Upper lobe of right lung (tissue), 1 donor: ENCODE results near the gene ADGRL3. TPM values are rescaled to one million over a fixed set of nuclear protein-coding genes. Genes with fewer than 3 reads are reported as not detected.
"Not testable (repeated sequence)": the region's sequence is repeated elsewhere in the genome, so short reads cannot be mapped to it uniquely, and the experiment has no call there.

Experiments
- ATAC-seq: fragments of 200-7000 bp; cut with Tn5 transposase; one replicate; pipeline ENCODE4 v1.9.1; 2020; ENCODE audit warnings: mild to moderate bottlenecking, moderate library complexity
- DNase-seq: peaks from one replicate; pipeline ENCODE4 v3.0.0-alpha.2; 2020
- H3K27ac ChIP-seq: fragments of 200-600 bp; one replicate; pipeline ENCODE4 v1.8.0; 2022
- H3K27me3 ChIP-seq: fragments of 200-600 bp; one replicate; pipeline ENCODE4 v1.8.0; 2022; ENCODE audit warnings: mild to moderate bottlenecking
- H3K36me3 ChIP-seq: fragments of 200-600 bp; one replicate; pipeline ENCODE4 v1.8.0; 2022
- H3K4me1 ChIP-seq: fragments of 200-600 bp; one replicate; pipeline ENCODE4 v1.8.0; 2022
- H3K4me3 ChIP-seq: fragments of 200-600 bp; one replicate; pipeline ENCODE4 v1.8.0; 2022; ENCODE audit warnings: mild to moderate bottlenecking
- H3K9me3 ChIP-seq: fragments of 200-600 bp; one replicate; pipeline ENCODE4 v1.8.0; 2022
- CTCF ChIP-seq: fragments of 200-600 bp; IDR thresholded peaks from one replicate; pipeline ENCODE4 v1.8.0; 2022; ENCODE audit warnings: antibody characterized with exemption
- intact Hi-C: fragments of 100-400 bp; cut with DNase I; formaldehyde crosslinking; loops from one replicate; pipeline ENCODE4 v1.11.0; 2022
- total RNA-seq: library from RNA; stranded (reverse); fragmentation: NEBNext Ultra II Directional; extraction: Animal tissue kit (Norgen Biotek cat#: 25700); gene quantifications from one replicate; pipeline ENCODE4 v1.2.1, GENCODE V29; 2021
- donor health status: DM: no; HTN: yes; CAD: no; lungs with severe emphysema.

ADGRL3 gene
- total RNA-seq, 1 donor from 2014 or later, result 4.0 TPM

- Histone ChIP-seq H3K4me3 (no peak overlapping the region), H3K9me3 (no peaks in the 10 kb centered on the region), H3K36me3 (no peaks in the 10 kb centered on the region), H3K4me1 (no peaks in the 10 kb centered on the region), H3K27me3 (no peaks in the 10 kb centered on the region), H3K27ac (no peak overlapping the region)
- DNase-seq, result no peak
- TF ChIP-seq CTCF, result no peak
- intact Hi-C loops, result no loop called here
- no peak for ATAC-seq
Observed at GRCh38 chr4:61619528-61619927, 419.4 kb downstream of the ADGRL3 start.

GRCh38 chr4:61628282-61628681 lies 428.2 kb downstream of the ADGRL3 start:
- Histone ChIP-seq H3K36me3 (no peaks in the 10 kb centered on the region), H3K9me3 (no peaks in the 10 kb centered on the region), H3K4me1 (no peaks in the 10 kb centered on the region), H3K27me3 (no peaks in the 10 kb centered on the region), H3K27ac (no peak overlapping the region), H3K4me3 (no peak overlapping the region)
- DNase-seq (no peak), ATAC-seq (no peak)
- TF ChIP-seq CTCF, result no peak
- intact Hi-C loops, result no loop called here

GRCh38 chr4:61628727-61629126 lies 428.6 kb downstream of the ADGRL3 start:
- intact Hi-C loops, result no loop called here
- Histone ChIP-seq H3K4me1 (no peaks in the 10 kb centered on the region), H3K36me3 (no peaks in the 10 kb centered on the region), H3K27me3 (no peaks in the 10 kb centered on the region), H3K9me3 (no peaks in the 10 kb centered on the region), H3K27ac (no peak overlapping the region), H3K4me3 (no peak overlapping the region)
- no peak for TF ChIP-seq CTCF
- DNase-seq (no peak), ATAC-seq (no peak)

- intact Hi-C loops, result no loop called here
- H3K4me1 ChIP-seq, result no peaks in the 10 kb centered on the region
- TF ChIP-seq CTCF, result no peak
Observed at GRCh38 chr4:61630548-61630947, 430.4 kb downstream of the ADGRL3 start.

GRCh38 chr4:61638591-61638990 lies 438.5 kb downstream of the ADGRL3 start:
- no peak for TF ChIP-seq CTCF
- Histone ChIP-seq H3K27ac (no peak overlapping the region), H3K9me3 (no peaks in the 10 kb centered on the region), H3K4me1 (no peaks in the 10 kb centered on the region), H3K36me3 (no peaks in the 10 kb centered on the region), H3K4me3 (no peak overlapping the region), H3K27me3 (no peaks in the 10 kb centered on the region)
- DNase-seq (no peak), ATAC-seq (no peak)
- intact Hi-C loops, result no loop called here

More at GRCh38 chr4:61630548-61630947, 430.4 kb downstream of the ADGRL3 start:
- no peaks in the 10 kb centered on the region for H3K9me3 ChIP-seq
- H3K27ac ChIP-seq, result no peak overlapping the region
- no peaks in the 10 kb centered on the region for H3K36me3 ChIP-seq
- DNase-seq (no peak), ATAC-seq (no peak)
- H3K27me3 ChIP-seq, result no peaks in the 10 kb centered on the region
- no peak overlapping the region for H3K4me3 ChIP-seq

GRCh38 chr4:61646746-61647350 lies 446.7 kb downstream of the ADGRL3 start:
- intact Hi-C loops, ATAC-seq, H3K9me3 ChIP-seq, H3K36me3 ChIP-seq, H3K4me3 ChIP-seq, H3K27ac ChIP-seq, DNase-seq, H3K4me1 ChIP-seq, H3K27me3 ChIP-seq: not testable (repeated sequence)
